ENCODE results near the gene FABP3.

Gene FABP3

DNA sequence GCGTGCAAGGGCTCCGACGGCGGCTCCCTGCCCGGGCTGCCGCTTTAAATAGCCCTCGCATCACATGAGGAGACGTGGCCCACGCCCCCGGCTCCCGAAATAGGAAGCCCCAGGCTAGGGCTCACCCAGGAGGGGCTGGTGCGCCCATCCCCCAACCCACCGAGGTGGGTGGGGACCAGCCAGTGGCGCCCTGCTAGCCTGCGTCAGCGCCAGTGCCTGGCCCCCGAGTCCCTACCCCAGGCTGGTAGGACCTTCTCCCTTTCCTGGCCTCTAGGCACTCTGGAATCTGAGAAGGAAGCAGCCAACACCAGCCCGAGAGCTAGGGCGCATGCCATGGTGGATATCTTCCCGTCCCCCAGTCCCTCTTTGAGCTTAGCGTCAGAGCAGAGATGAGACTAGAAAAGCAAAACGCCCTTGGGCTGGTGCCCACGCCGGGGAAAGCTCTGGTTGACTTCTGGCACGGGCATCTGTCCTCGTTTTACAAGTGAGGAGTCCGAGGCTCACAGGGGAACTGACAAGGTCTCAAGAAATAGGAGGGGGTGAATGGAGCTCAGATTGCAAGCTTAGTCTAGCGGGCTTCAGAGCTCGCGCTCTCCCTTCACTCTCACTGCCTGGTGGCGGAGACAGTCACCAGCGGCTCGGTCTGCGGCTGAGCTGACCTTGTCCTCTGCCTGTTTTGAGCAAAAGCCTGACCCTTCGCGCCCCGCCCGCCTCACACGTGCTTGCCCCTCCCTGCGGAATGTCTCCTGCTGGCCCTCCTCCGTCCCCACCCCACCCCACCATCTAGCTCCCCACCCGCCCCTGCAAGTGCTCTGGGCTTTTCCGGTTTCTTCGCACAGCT, at the start of gene FABP3:
TSS of gene FABP3 (minus strand) at position 21 of the 841 bp plus-strand sequence. CDS start 62 bp downstream, outside the sequence.
- Histone ChIP-seq H3K36me3 (ENCODE audit: control insufficient read depth in 5 of 5, insufficient read depth in 5 of 5, low read length in 5 of 5) (no peaks in the 10 kb centered on the region), H3K9me3 (ENCODE audit: control insufficient read depth in 5 of 5, low read length in 5 of 5) (no peaks in the 10 kb centered on the region), H3K4me3 (ENCODE audit: low read depth in 1 of 5, low read length in 5 of 5) (peak within 1 kb of the TSS; percentile 56 to 79 (median 73)), H3K4me1 (ENCODE audit: control insufficient read depth in 5 of 5, insufficient read depth in 5 of 5, low read length in 5 of 5) (peaks cover 5 to 43% (median 27%) of the 10 kb centered on the region in 5 donors), H3K9ac (ENCODE audit: low read length in 5 of 5) (peak within 1 kb of the TSS in 4 of 5 donors; percentile 29 to 72 (median 54)), H3K27ac (ENCODE audit: low read depth, low read length) (peak within 1 kb of the TSS; percentile 70), H3K27me3 (ENCODE audit: control insufficient read depth in 5 of 5, insufficient read depth in 4 of 5, low read length in 5 of 5) (no peaks in the 10 kb centered on the region)

DNA sequence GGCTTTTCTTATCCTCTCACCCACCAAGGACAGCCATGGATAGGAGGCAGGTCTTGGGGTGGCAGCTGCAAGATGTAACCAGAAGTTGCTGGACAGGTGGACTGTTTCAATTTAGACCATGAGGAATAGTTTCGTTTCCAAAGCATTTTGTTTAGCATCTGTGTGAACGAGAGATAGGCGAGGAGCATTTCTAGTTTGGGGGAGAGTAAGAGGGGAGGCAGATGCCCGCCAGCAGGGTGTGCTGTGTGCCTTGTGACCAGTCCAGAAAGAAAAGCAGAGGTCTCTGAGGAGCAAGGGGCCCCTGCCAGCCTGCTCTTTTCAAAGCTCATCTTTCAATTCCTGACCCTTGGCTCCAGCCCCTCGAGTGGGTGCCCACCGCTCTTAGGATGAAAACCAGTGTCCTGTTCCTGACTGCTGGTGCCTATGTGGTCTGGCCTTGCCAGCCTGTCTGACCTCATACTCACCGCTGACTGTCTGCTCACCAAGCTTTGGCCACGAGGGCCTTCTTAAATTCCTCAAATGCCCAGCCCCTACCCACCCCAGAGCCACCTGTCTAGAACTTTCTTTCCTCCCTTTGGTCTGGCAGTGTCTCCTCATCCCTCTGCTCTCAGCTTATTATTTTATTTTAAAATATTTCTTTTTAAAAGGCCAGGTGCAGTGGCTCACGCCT, 48.6 kb upstream of the FABP3 start:
- Histone ChIP-seq H3K4me3 (ENCODE audit: low read depth in 1 of 5, low read length in 5 of 5) (no peak overlapping the region), H3K9me3 (ENCODE audit: control insufficient read depth in 5 of 5, low read length in 5 of 5) (no peaks in the 10 kb centered on the region), H3K9ac (ENCODE audit: low read length in 5 of 5) (no peak overlapping the region), H3K27me3 (ENCODE audit: control insufficient read depth in 5 of 5, insufficient read depth in 4 of 5, low read length in 5 of 5) (peaks cover 0 to 7% (median 5%) of the 10 kb centered on the region in 5 donors), H3K36me3 (ENCODE audit: control insufficient read depth in 5 of 5, insufficient read depth in 5 of 5, low read length in 5 of 5) (no peaks in the 10 kb centered on the region), H3K4me1 (ENCODE audit: control insufficient read depth in 5 of 5, insufficient read depth in 5 of 5, low read length in 5 of 5) (peaks cover 0 to 2% (median 0%) of the 10 kb centered on the region in 5 donors), H3K27ac (ENCODE audit: low read depth, low read length) (no peak overlapping the region)

DNA sequence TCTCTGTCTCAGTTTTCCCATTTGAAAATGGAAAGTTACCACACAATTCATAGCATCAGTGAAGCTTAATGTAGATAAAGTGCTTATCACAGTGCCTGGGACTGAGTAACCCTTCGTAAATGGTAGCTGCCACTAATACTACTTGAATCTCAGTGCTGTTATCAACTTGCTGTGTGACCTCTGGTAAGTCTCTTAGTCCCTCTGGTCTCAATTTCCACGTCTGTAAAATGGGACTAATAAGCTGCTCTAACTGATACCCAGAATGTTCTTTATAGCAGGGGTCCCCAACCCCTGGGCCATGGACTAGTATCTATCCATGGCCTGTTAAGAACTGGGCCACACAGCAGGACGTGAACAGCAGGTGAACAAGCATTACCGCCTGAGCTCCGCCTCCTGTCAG, 47.8 kb upstream of the FABP3 start:
- H3K27ac ChIP-seq (ENCODE audit: low read depth, low read length) = no peak overlapping the region
- no peak overlapping the region for H3K9ac ChIP-seq (ENCODE audit: low read length in 5 of 5)
- peaks cover 0 to 7% (median 5%) of the 10 kb centered on the region in 5 donors for H3K27me3 ChIP-seq (ENCODE audit: control insufficient read depth in 5 of 5, insufficient read depth in 4 of 5, low read length in 5 of 5)
- no peaks in the 10 kb centered on the region for H3K9me3 ChIP-seq (ENCODE audit: control insufficient read depth in 5 of 5, low read length in 5 of 5)
- no peaks in the 10 kb centered on the region for H3K36me3 ChIP-seq (ENCODE audit: control insufficient read depth in 5 of 5, insufficient read depth in 5 of 5, low read length in 5 of 5)
- H3K4me1 ChIP-seq (ENCODE audit: control insufficient read depth in 5 of 5, insufficient read depth in 5 of 5, low read length in 5 of 5) = peaks cover 0 to 2% (median 0%) of the 10 kb centered on the region in 5 donors
- H3K4me3 ChIP-seq (ENCODE audit: low read depth in 1 of 5, low read length in 5 of 5) = no peak overlapping the region

DNA sequence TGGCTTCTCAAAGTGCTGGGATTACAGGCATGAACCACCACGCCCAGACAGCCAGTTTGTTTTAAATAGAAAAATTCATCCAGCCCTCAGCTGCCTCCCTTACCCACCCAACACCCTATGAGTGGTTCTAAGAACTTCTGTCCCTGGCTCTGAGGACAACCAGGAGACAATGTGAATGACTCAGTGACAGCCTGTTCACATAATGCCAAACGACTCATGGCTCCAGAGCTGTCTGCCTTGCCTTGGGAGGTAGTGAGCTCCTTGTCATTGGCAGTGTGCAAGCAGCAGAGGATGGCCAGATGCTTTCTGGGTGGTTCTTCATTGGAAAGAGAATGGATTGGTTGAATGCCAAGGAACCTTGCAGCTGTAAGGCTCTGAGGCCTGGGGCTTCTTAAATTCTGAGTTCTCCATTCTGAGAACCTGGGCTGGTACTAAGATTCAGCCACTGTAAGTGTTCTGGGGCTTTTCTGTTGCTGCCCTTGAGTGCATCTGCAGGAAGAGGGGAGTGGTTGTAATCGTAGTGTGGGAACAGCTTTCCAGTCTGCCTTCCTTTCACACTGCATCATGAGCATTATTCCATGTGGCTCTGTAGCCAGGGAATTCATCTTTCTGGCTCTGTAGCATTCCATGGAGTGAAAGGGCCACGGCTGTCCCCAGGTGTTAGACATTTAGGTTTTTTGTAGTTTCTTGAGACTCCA, 45.9 kb upstream of the FABP3 start:
- Histone ChIP-seq H3K4me1 (ENCODE audit: control insufficient read depth in 5 of 5, insufficient read depth in 5 of 5, low read length in 5 of 5) (peaks cover 0 to 4% (median 3%) of the 10 kb centered on the region in 5 donors), H3K27ac (ENCODE audit: low read depth, low read length) (no peak overlapping the region)

DNA sequence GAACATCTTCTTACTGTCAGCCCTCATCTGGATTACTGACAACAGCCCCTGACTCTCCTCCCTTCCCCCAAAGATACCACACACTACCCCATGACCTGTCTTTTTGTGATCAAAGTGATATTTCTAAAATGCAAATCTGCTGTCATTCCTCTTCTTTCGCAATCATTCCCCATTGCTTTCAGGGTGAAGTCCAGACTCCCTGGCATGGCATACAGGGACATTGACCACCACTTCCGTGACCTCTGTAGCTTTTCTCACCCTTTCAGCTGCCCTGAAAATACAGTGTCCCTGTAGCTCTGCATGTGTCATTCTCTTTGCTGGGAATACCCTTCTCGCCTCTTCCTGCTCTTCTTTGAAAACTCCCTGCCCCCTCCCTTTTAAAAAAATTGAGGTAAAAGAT, 44.3 kb upstream of the FABP3 start:
- H3K27me3 ChIP-seq (ENCODE audit: control insufficient read depth in 5 of 5, insufficient read depth in 4 of 5, low read length in 5 of 5) = peaks cover 0 to 16% (median 6%) of the 10 kb centered on the region in 5 donors
- no peak overlapping the region for H3K27ac ChIP-seq (ENCODE audit: low read depth, low read length)
- H3K36me3 ChIP-seq (ENCODE audit: control insufficient read depth in 5 of 5, insufficient read depth in 5 of 5, low read length in 5 of 5) = no peaks in the 10 kb centered on the region
- H3K4me3 ChIP-seq (ENCODE audit: low read depth in 1 of 5, low read length in 5 of 5) = no peak overlapping the region
- H3K4me1 ChIP-seq (ENCODE audit: control insufficient read depth in 5 of 5, insufficient read depth in 5 of 5, low read length in 5 of 5) = peaks cover 0 to 16% (median 12%) of the 10 kb centered on the region in 5 donors
- no peaks in the 10 kb centered on the region for H3K9me3 ChIP-seq (ENCODE audit: control insufficient read depth in 5 of 5, low read length in 5 of 5)
- H3K9ac ChIP-seq (ENCODE audit: low read length in 5 of 5) = no peak overlapping the region

More for the DNA sequence above, 45.9 kb upstream of the FABP3 start:
- no peaks in the 10 kb centered on the region for H3K36me3 ChIP-seq (ENCODE audit: control insufficient read depth in 5 of 5, insufficient read depth in 5 of 5, low read length in 5 of 5)
- peaks cover 0 to 8% (median 4%) of the 10 kb centered on the region in 5 donors for H3K27me3 ChIP-seq (ENCODE audit: control insufficient read depth in 5 of 5, insufficient read depth in 4 of 5, low read length in 5 of 5)
- H3K4me3 ChIP-seq (ENCODE audit: low read depth in 1 of 5, low read length in 5 of 5) = no peak overlapping the region
- no peaks in the 10 kb centered on the region for H3K9me3 ChIP-seq (ENCODE audit: control insufficient read depth in 5 of 5, low read length in 5 of 5)
- H3K9ac ChIP-seq (ENCODE audit: low read length in 5 of 5) = no peak overlapping the region

DNA sequence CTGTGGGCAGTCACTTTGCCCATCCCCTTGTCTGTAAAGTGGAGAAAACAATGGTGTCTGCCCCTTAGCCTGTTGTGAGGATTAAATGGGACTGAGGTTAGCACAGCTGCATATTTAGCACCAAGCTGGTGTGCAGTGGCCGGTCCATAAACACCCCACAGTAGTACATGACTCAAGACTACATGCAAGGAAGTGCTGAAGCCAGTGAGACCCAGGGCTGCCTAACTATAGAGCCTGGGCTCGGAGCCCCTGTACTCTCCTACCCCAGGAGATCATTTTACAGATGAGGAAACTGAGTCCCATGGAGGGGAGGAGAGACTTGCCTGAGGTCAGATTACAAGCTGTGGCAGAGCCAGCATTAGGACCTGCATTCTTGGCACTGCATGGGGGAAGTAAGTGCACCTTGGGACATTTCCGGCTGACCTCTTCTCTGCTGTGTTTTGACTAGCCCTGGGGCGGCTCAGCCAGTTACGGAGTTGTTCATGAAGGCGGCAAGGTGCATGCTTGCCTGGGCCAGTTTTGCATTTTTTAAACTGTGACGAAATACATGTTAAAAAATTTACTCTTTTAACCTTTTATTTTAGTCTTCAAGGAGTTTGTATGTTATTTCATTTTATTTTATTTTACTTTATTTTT, 43.3 kb upstream of the FABP3 start:
- H3K9me3 ChIP-seq (ENCODE audit: control insufficient read depth in 5 of 5, low read length in 5 of 5) = no peaks in the 10 kb centered on the region
- peaks cover 0 to 16% (median 12%) of the 10 kb centered on the region in 5 donors for H3K4me1 ChIP-seq (ENCODE audit: control insufficient read depth in 5 of 5, insufficient read depth in 5 of 5, low read length in 5 of 5)
- H3K27me3 ChIP-seq (ENCODE audit: control insufficient read depth in 5 of 5, insufficient read depth in 4 of 5, low read length in 5 of 5) = peaks cover 0 to 18% (median 9%) of the 10 kb centered on the region in 5 donors
- H3K4me3 ChIP-seq (ENCODE audit: low read depth in 1 of 5, low read length in 5 of 5) = no peak overlapping the region
- H3K27ac ChIP-seq (ENCODE audit: low read depth, low read length) = no peak overlapping the region
- no peak overlapping the region for H3K9ac ChIP-seq (ENCODE audit: low read length in 5 of 5)
- no peaks in the 10 kb centered on the region for H3K36me3 ChIP-seq (ENCODE audit: control insufficient read depth in 5 of 5, insufficient read depth in 5 of 5, low read length in 5 of 5)

DNA sequence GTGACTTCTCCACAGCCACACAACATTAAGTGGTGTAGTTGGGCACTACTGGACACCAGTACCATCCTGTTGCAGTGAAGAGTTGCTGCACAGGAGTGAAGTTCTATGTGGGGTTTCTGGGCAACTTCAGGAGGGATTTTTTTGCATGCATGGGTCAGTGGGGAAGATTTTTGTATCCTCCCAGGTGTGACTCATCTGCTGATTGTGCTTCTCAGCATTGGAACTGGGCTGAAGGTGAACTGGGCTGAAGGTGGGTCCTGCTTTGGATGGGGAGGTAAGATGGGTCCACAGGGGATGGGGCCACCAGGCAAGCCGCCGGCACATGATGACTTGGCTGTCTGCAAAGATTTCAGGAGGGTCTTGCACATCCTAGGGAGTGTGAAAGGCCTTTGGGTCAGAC, 42.8 kb upstream of the FABP3 start:
- Histone ChIP-seq H3K9ac (ENCODE audit: low read length in 5 of 5) (no peak overlapping the region), H3K4me1 (ENCODE audit: control insufficient read depth in 5 of 5, insufficient read depth in 5 of 5, low read length in 5 of 5) (peaks cover 0 to 16% (median 12%) of the 10 kb centered on the region in 5 donors), H3K36me3 (ENCODE audit: control insufficient read depth in 5 of 5, insufficient read depth in 5 of 5, low read length in 5 of 5) (no peaks in the 10 kb centered on the region), H3K9me3 (ENCODE audit: control insufficient read depth in 5 of 5, low read length in 5 of 5) (no peaks in the 10 kb centered on the region), H3K27ac (ENCODE audit: low read depth, low read length) (no peak overlapping the region), H3K27me3 (ENCODE audit: control insufficient read depth in 5 of 5, insufficient read depth in 4 of 5, low read length in 5 of 5) (peaks cover 0 to 18% (median 12%) of the 10 kb centered on the region in 5 donors), H3K4me3 (ENCODE audit: low read depth in 1 of 5, low read length in 5 of 5) (no peak overlapping the region)

DNA sequence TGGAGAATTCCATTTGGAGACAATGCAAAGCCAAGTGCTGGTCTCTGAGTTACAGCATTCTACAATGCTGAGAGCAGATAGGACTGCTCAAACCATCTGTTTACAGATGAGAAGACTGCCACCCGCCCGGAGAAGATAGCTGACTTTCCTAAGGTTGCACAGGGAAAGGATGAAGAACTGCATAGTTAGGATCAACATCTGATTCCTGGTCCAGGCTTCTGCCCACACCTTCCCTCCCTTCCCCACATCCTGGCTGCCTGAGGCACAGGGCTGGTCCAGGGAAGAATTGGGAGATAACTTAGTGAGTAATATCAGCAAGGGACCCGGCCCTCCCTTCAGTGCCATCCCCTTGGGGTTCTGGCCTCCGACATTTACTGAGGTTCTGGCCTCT, 42.1 kb upstream of the FABP3 start:
- Histone ChIP-seq H3K9ac (ENCODE audit: low read length in 5 of 5) (no peak overlapping the region), H3K36me3 (ENCODE audit: control insufficient read depth in 5 of 5, insufficient read depth in 5 of 5, low read length in 5 of 5) (no peaks in the 10 kb centered on the region), H3K4me3 (ENCODE audit: low read depth in 1 of 5, low read length in 5 of 5) (no peak overlapping the region), H3K27ac (ENCODE audit: low read depth, low read length) (no peak overlapping the region), H3K9me3 (ENCODE audit: control insufficient read depth in 5 of 5, low read length in 5 of 5) (no peaks in the 10 kb centered on the region), H3K4me1 (ENCODE audit: control insufficient read depth in 5 of 5, insufficient read depth in 5 of 5, low read length in 5 of 5) (peaks cover 0 to 16% (median 12%) of the 10 kb centered on the region in 5 donors), H3K27me3 (ENCODE audit: control insufficient read depth in 5 of 5, insufficient read depth in 4 of 5, low read length in 5 of 5) (peaks cover 2 to 23% (median 17%) of the 10 kb centered on the region in 5 donors)

DNA sequence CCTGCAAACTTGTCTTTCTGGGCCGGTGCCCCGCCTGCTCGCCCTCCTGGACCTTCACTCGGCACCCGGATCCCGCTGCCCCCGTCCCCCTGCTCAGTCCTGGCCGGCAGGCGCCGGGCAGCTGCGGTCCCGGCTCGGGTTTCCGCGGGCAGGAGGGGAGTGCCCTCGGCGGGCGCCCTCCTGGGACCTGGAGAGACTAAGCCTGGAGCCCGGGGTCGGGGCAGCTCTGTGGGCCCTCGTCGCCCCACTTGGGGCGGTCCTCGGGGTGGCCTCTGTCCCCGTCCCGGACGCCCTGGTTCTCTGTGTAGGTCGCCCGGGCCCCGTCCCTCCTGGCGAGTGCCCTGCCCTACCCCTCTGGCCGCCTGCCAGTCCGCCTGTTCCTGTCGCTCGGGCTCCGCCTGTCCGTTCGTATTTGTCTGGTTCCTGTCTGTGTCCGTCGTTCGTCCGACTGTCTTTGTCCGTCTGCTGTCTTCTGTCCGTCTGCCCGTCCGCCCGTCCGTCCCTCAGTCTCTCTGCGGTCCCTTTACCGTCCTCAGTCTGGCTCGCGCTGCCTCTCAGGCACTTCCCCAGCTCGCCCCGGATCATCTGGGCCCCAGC, 40.6 kb upstream of the FABP3 start:
- Histone ChIP-seq H3K9me3 (ENCODE audit: control insufficient read depth in 5 of 5, low read length in 5 of 5) (no peaks in the 10 kb centered on the region), H3K9ac (ENCODE audit: low read length in 5 of 5) (peak overlapping the region in 4 of 5 donors; percentile 61 to 76 (median 71)), H3K27me3 (ENCODE audit: control insufficient read depth in 5 of 5, insufficient read depth in 4 of 5, low read length in 5 of 5) (peaks cover 3 to 31% (median 24%) of the 10 kb centered on the region in 5 donors), H3K4me1 (ENCODE audit: control insufficient read depth in 5 of 5, insufficient read depth in 5 of 5, low read length in 5 of 5) (peaks cover 0 to 16% (median 12%) of the 10 kb centered on the region in 5 donors), H3K4me3 (ENCODE audit: low read depth in 1 of 5, low read length in 5 of 5) (peak overlapping the region; percentile 56 to 73 (median 66)), H3K36me3 (ENCODE audit: control insufficient read depth in 5 of 5, insufficient read depth in 5 of 5, low read length in 5 of 5) (no peaks in the 10 kb centered on the region), H3K27ac (ENCODE audit: low read depth, low read length) (no peak overlapping the region)

All from subcutaneous abdominal adipose tissue (tissue), 5 donors.